SK-N-SH (cell line): ENCODE data around the gene MYO1B.

Experiments used
- FOSL2 ChIP-seq: IDR thresholded peaks from 2 replicates; pipeline ENCODE4 v1.4.0; 2012; ENCODE audit warnings: low read depth, mild to moderate bottlenecking, moderate library complexity, borderline replicate concordance
- FOXJ3 ChIP-seq: sonication (generic); formaldehyde crosslinking; IDR thresholded peaks from 2 replicates; pipeline ENCODE4 v1.5.1; 2020; ENCODE audit warnings: mild to moderate bottlenecking, missing genetic modification reagents
- FOXM1 ChIP-seq: IDR thresholded peaks from 2 replicates; pipeline ENCODE4 v1.4.0; 2012; ENCODE audit warnings: low read depth, mild to moderate bottlenecking
- JUND ChIP-seq: IDR thresholded peaks from 2 replicates; pipeline ENCODE4 v1.4.0; 2012
- NFIC ChIP-seq: IDR thresholded peaks from 2 replicates; pipeline ENCODE4 v1.4.0; 2012; ENCODE audit warnings: borderline replicate concordance
- POLR2AphosphoS5 ChIP-seq: IDR thresholded peaks from 2 replicates; pipeline ENCODE4 v1.6.1; 2012; ENCODE audit warnings: low read depth, low read length
- RCOR1 ChIP-seq: fragments of 150-350 bp; IDR thresholded peaks from 2 replicates; pipeline ENCODE4 v1.6.1; 2017; ENCODE audit warnings: antibody characterized with exemption, low read length
- REST ChIP-seq: IDR thresholded peaks from 2 replicates; pipeline ENCODE4 v1.6.1; 2012; ENCODE audit warnings: mild to moderate bottlenecking, low read depth, low read length, moderate library complexity
- SMC3 ChIP-seq: IDR thresholded peaks from 2 replicates; pipeline ENCODE4 v1.6.1; 2012; ENCODE audit warnings: low read depth, low read length, improper control_type of control experiment
- TAF1 ChIP-seq: IDR thresholded peaks from 2 replicates; pipeline ENCODE4 v1.6.1; 2012; ENCODE audit warnings: low read depth, mild to moderate bottlenecking, low read length, moderate library complexity, borderline replicate concordance
- USF2 ChIP-seq: fragments of 150-350 bp; IDR thresholded peaks from 2 replicates; pipeline ENCODE4 v1.6.1; 2017; ENCODE audit warnings: antibody characterized with exemption, low read length, low read depth, borderline replicate concordance
- TF ChIP-seq, protein P1 (sequence below): fragments of 200-600 bp; sonication (generic); IDR thresholded peaks from 2 replicates; pipeline ENCODE4 v1.6.1; 2017; ENCODE audit warnings: antibody characterized with exemption, mild to moderate bottlenecking, moderate library complexity
- TF ChIP-seq, protein P2 (sequence below): IDR thresholded peaks from 2 replicates; pipeline ENCODE4 v1.4.0; 2012; ENCODE audit warnings: low read depth, borderline replicate concordance

GRCh38 chr2:191333911-191334357 is 88.7 kb downstream of the MYO1B start:
- TF ChIP-seq REST (no peak), NFIC (peak; percentile 50; the same call in 1 of the 2 replicates), JUND (peak; percentile 62; the same call in 1 of the 2 replicates), RCOR1 (no peak), USF2 (no peak), FOXJ3 (CRISPR knock-in tag) (no peak), FOSL2 (peak; percentile 84), SMC3 (no peak), TAF1 (no peak), POLR2AphosphoS5 (no peak; the same call in 1 of the 2 replicates), FOXM1 (no peak)
- TF ChIP-seq, protein P1, sequence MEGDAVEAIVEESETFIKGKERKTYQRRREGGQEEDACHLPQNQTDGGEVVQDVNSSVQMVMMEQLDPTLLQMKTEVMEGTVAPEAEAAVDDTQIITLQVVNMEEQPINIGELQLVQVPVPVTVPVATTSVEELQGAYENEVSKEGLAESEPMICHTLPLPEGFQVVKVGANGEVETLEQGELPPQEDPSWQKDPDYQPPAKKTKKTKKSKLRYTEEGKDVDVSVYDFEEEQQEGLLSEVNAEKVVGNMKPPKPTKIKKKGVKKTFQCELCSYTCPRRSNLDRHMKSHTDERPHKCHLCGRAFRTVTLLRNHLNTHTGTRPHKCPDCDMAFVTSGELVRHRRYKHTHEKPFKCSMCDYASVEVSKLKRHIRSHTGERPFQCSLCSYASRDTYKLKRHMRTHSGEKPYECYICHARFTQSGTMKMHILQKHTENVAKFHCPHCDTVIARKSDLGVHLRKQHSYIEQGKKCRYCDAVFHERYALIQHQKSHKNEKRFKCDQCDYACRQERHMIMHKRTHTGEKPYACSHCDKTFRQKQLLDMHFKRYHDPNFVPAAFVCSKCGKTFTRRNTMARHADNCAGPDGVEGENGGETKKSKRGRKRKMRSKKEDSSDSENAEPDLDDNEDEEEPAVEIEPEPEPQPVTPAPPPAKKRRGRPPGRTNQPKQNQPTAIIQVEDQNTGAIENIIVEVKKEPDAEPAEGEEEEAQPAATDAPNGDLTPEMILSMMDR: no peak
- TF ChIP-seq, protein P2, sequence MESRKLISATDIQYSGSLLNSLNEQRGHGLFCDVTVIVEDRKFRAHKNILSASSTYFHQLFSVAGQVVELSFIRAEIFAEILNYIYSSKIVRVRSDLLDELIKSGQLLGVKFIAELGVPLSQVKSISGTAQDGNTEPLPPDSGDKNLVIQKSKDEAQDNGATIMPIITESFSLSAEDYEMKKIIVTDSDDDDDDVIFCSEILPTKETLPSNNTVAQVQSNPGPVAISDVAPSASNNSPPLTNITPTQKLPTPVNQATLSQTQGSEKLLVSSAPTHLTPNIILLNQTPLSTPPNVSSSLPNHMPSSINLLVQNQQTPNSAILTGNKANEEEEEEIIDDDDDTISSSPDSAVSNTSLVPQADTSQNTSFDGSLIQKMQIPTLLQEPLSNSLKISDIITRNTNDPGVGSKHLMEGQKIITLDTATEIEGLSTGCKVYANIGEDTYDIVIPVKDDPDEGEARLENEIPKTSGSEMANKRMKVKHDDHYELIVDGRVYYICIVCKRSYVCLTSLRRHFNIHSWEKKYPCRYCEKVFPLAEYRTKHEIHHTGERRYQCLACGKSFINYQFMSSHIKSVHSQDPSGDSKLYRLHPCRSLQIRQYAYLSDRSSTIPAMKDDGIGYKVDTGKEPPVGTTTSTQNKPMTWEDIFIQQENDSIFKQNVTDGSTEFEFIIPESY: 0 out of 2 replicates have a peak, but pooled peaks have one; percentile 25
